ENCODE results near the gene PICK1.

- TF ChIP-seq CTCF (conservative IDR thresholded peaks at IDR 0.05 in 1 of 2, IDR thresholded peaks at IDR 0.05 in 1 of 2; ENCODE audit: low read depth in 1 of 2, low read length in 2 of 2) (no peak), EZH2 (IDR thresholded peaks at IDR 0.05; ENCODE audit: low read length, missing control alignments) (no peak)
Observed at GRCh38 chr22:38120359-38121110, 63.3 kb downstream of the PICK1 start.

Data from fibroblast of lung (primary cell).